Inferior parietal cortex (tissue), 1 donor: ENCODE measurements around the gene PSMG3.

Source experiments
- DNase-seq: peaks from one replicate; pipeline ENCODE4 v3.0.0-alpha.2; 2016; ENCODE audit errors: extremely low spot score

Gene PSMG3

GRCh38 chr7:1579481-1580421 is 9.9 kb upstream of the PSMG3 start:
- peak; percentile 64 for DNase-seq

DNA sequence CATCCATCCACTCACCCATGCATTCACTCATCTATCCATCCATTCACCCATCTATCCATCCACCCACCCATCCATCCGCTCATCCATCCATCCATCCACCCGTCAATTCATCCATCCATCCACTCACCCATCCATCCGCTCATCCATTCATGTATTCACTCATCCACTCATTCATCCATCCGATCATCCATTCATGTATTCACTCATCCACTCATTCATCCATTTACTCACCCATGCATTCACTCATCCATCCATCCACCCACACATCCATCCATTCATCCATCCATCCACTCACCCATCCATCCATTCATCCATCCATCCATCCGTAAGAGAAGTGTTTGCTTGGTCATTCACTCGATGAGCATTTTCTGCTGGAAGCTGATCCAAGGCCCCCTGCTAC is 8.7 kb upstream of the PSMG3 start:
- no peak for DNase-seq

DNA sequence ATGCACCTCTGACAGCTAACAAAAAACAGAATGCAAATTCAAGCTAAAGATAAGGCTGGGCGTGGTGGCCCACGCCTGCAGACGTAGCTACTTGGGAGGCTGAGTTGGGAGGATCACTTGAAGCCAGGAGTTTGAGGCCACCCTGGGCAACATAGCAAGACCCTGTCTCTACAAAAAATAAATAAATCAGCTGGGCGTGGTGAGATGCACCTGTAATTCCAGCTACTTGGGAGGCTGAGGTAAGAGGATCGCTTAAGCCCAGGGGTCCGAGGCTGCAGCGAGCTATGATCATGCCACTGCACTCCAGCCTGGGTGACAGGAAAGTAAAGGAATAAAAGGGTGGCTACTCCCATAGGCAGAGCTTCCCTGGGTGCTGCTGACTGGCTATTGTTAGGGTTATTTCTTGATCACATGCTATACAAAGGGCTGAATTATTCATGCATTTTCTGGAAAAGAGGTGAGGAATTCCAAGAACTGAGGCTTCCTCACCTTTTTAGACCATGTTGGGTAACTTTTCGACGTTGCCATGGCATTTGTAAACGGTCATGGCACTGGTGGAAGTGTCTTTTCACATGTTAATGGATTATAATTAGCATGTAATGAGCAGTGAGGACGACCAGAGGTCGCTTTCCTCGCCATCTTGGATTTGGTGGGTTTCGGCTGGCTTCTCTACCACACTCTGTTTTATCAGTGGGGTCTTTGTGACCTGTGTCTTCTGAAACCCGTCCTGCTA is 6.9 kb upstream of the PSMG3 start:
- no peak for DNase-seq

- no peak for DNase-seq
Observed at GRCh38 chr7:1575809-1576208, 6.0 kb upstream of the PSMG3 start.

- DNase-seq = peak; percentile 15
Observed at GRCh38 chr7:1572111-1572822, 2.4 kb upstream of the PSMG3 start.

- DNase-seq = no peak
Observed at GRCh38 chr7:1569440-1569832, 396 bp downstream of the PSMG3 start.

- no peak for DNase-seq
Observed at GRCh38 chr7:1569016-1569415, 816 bp downstream of the PSMG3 start.

DNA sequence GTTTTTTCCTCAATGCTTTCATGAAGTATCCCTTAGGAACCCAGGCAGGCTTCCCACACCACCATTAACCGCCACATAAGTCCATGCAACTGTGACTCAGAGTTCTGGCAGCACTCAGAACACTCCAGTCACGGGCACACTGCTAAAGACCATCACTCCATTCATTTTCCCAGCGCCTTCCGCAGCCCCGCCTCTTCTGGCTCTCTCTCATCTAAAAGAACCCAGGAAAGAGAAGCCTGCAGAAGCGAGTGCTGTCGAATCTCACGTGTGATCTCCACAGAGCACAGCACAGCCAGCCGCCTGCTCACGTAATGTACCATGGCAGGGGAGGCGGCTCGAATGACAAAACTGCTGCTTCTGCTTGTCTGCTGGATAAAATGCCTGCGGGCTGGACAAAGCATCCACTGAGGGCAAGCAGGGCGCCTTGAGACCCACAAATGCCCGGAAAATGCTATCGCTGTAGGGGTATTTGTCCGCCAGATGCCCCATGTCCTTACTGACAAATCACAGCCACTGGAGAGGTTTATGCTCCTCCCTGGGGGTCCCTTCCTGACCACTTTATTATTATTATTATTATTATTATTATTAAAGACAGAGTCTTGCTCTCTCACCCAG is 1.8 kb downstream of the PSMG3 start:
- DNase-seq = peak; percentile 36

DNA sequence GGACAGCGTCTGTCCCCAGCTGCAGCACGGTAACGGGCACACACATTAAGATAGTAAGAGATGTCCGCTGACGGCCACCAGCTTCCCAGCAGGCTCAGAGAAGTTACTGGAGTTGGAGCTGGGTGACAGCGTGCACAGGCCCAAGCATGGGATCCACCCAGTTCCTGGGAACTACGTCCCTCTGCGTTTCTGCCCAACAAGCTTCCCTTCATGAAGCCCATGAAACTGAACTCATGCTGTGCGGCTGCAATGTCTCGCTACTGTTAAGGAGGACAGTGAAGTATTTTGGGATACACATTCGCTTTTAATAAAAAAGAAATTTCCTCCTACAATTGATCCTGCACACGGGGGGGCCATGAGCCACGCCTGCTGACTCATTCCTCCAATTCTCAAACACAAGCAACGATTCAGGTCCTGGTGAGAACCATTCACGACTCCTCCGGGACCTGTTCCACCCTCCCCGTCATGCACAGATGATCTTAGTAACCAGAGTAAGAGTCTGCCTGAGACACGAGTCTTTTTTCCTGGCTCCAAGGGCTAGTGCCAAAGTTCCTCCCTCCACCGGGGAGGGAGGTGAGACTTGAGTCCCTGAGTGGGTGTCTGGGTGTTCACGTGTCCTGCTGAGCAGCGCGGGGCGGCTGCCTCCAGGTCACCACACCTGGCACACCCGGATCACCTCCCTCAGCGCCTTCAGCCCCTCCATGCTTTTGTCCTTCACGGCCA is 2.6 kb downstream of the PSMG3 start:
- peak; percentile 18 for DNase-seq

DNA sequence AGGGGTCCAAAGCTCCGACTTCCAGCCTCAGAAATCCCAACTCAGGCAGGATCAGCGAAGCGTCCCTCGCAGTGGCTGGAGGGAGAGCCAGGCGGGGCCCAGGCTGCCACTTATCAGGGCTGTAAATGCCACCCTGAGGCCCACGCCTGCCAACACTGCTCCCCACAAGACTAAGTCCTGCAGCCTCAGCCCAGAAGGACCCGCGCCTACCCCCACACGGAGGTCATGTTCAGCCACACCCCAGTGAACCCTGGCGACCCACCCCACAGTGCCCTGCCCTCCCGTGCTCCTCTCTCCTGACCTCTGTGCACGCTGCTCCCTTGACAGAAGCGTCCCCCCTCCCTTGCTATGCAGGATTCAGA is 3.2 kb downstream of the PSMG3 start:
- no peak for DNase-seq

DNA sequence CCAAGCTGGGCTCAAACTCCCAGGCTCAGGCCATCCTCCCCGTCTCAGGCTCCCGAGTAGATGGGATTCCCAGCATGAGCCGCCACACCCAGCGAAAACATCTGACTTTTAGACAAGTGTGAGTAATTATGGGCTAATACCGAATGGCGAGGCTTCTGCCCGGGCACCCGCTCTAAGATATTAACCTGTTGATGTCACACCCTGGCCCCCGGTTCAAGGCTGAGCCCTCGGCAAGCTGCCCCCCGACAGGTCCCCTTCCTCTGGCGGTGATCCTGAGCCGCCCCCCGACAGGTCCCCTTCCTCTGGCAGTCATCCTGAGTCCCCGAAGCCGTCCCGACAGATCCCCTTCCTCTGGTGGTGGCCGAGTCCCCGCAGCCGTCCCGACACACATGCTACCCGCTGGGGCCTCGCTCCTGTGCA is 5.2 kb downstream of the PSMG3 start:
- DNase-seq = no peak

GRCh38 chr7:1563981-1564602 is 5.7 kb downstream of the PSMG3 start:
- no peak for DNase-seq

GRCh38 chr7:1562597-1563051 is 7.2 kb downstream of the PSMG3 start:
- DNase-seq = no peak

- no peak for DNase-seq
Observed at GRCh38 chr7:1562116-1562515, 7.7 kb downstream of the PSMG3 start.

DNA sequence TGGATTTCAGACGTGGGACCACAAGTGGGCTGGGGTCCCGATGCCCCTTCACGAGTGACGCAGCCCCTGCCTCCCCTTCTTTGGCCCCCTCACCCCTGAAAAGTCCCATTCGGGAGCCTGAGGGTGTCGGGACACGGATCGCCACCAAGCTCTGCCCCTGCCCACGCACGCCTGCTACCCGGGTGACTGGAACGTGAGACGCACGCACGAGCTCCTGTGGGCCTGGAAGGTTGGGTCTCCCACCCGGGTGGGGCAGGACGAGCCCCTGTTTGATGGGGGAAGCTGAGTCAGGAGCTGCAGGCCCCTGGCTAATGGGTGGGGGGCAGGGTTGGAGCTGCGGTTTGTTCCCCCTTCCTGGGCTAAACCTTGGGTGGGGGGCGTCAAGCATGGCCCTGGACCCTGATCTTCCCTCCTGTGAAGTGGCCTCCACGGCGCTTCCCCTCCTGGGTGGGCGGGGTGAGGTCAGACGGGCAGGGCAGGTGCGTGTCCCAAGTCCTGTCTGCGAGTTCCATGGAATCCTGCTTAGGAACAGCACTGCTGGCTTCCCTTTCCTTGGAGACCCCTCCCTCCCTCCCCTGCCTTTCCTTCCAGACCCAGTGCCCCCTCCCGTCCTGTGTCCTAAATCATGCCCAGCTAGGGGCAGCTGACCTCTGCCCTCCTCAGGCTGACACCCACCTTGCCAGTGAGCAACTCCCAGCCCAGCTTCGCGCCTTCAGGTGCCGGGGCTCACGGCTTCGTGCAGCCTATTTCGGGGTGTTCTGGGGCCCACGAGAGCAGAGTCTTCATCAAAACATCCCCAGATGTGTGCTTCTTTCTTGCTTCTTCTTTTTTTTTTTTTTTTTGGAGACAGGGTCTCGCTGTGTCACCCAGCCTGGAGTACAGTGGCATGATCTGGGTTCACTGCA is 8.5 kb downstream of the PSMG3 start:
- no peak for DNase-seq

DNA sequence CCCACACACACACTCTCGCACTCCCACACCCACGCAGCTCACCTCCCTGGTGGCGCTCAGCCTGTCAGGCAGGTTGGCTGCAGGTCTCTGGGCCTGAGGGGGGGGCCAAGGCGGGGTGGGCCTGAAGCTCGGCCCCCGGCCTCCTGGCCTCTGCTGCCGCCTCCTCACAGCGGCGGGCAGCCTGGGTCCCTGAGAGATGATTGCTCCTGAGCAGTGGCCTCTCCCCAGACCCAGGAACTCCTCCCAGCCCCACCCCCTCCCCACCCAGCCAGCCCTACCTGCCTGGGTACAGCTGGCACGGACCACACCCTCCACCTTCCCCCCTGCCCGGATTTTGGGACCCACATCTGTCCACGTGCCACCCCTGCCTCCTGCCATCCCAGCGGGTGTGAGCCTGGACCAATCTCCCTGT is 9.2 kb downstream of the PSMG3 start:
- no peak for DNase-seq

GRCh38 chr7:1559626-1560590 is 9.9 kb downstream of the PSMG3 start:
- DNase-seq = no peak

GRCh38 chr7:1558841-1559625 is 10.8 kb downstream of the PSMG3 start:
- DNase-seq = no peak
